Heart right ventricle (tissue), 16 donors: ENCODE results near the gene DYNLT2. TPM values are rescaled to one million over a fixed set of nuclear protein-coding genes. Genes with fewer than 3 reads are reported as not detected.
"Not testable (repeated sequence)": the region's sequence is repeated elsewhere in the genome, so short reads cannot be mapped to it uniquely, and the experiment has no call there.

Experiments
- ATAC-seq, 8 donors: fragments of 200-7000 bp; cut with Tn5 transposase; one replicate each; pipeline ENCODE4 v1.9.1; 2020; ENCODE audit warnings: mild to moderate bottlenecking in 8 of 8, moderate library complexity in 8 of 8, moderate number of reproducible peaks in 1 of 8
- DNase-seq, 2 donors: peaks; one replicate each; pipeline ENCODE4 v3.0.0-alpha.2; 2020
- H3K27ac ChIP-seq, 10 donors: fragments of 200-600 bp; sonication (generic) in 2 of 10; one replicate each; pipeline versions ENCODE4 v1.5.0 to v1.8.0; 2020 to 2022; ENCODE audit warnings: mild to moderate bottlenecking in 3 of 10
- H3K27me3 ChIP-seq, 7 donors: fragments of 200-600 bp; one replicate each; pipeline ENCODE4 v1.8.0; 2021 to 2022; ENCODE audit warnings: mild to moderate bottlenecking in 2 of 7
- H3K36me3 ChIP-seq, 9 donors: fragments of 200-600 bp; sonication (generic) in 1 of 9; one replicate each; pipeline versions ENCODE4 v1.5.0 to v1.8.0; 2020 to 2022; ENCODE audit warnings: mild to moderate bottlenecking in 2 of 9
- H3K4me1 ChIP-seq, 9 donors: fragments of 200-600 bp; sonication (generic) in 1 of 9; one replicate each; pipeline versions ENCODE4 v1.5.0 to v1.8.0; 2020 to 2022; ENCODE audit warnings: mild to moderate bottlenecking in 4 of 9
- H3K4me3 ChIP-seq, 10 donors: fragments of 200-600 bp; sonication (generic) in 2 of 10; one replicate each; pipeline versions ENCODE4 v1.5.0 to v1.8.0; 2020 to 2022; ENCODE audit warnings: mild to moderate bottlenecking in 7 of 10, moderate library complexity in 2 of 10
- H3K9me3 ChIP-seq, 11 donors: fragments of 200-600 bp in 10 of 11; sonication (generic) in 2 of 11; one replicate each; pipeline versions ENCODE4 v1.5.0 to v1.8.0; 2013 to 2022; ENCODE audit warnings: mild to moderate bottlenecking in 2 of 11, control low read depth in 1 of 11, moderate library complexity in 1 of 11
- WGBS, 2 donors: extraction: QIAGEN DNeasy Blood & Tissue Kit; methylation state at CpG; one replicate each; pipeline ENCODE4 v1.1.7; 2013; ENCODE audit warnings: inconsistent platforms in 1 of 2; 5-methylcytosine and 5-hydroxymethylcytosine counted together
- intact Hi-C, 10 donors: fragments of 100-400 bp; cut with DNase I; formaldehyde crosslinking; loops; one replicate each; pipeline versions ENCODE4 v1.11.1 to v1.14.2; 2022
- polyA plus RNA-seq, 2 donors: library from polyadenylated mRNA; stranded (reverse); fragments of 200-250 nt; gene quantifications; one replicate each; pipeline ENCODE4 v1.2.3, GENCODE V29; 2013
- total RNA-seq, 10 donors: library from RNA; stranded (reverse); fragmentation: NEBNext Ultra II Directional in 3 of 10; extraction: Animal tissue kit (Norgen Biotek cat#: 25700) in 3 of 10; gene quantifications; one replicate each; pipeline versions ENCODE4 v1.2.1 to v1.2.4, GENCODE V29; 2021 to 2023
- TF ChIP-seq, protein P1 (sequence below), 9 donors: fragments of 200-600 bp; sonication (generic) in 2 of 9; IDR thresholded peaks; one replicate each; pipeline versions ENCODE4 v1.5.0 to v1.8.0; 2021 to 2022; ENCODE audit warnings: antibody characterized with exemption in 9 of 9, mild to moderate bottlenecking in 5 of 9, moderate library complexity in 1 of 9
- donor health status: Arrhythmogenic right ventricular cardiomyopathy.
- donor health status: ischemic (EF 13 %, LVEDD 7.1; RV severe dilation, severe dysfunction).
- donor health status: healthy with polysubstance abuse.
- donor health status: DM: no; HTN: yes; CAD: no.
- donor health status: DM: no; HTN: no; CAD: no.
- donor health status: ischemic (EF 25% LVEDD 6.9; RV normal size, moderate dysfunction).
- donor health status: ischemic (EF 25% LVEDD 5.7; RV mildly dilated, moderate dysfunction).
- donor health status: healthy.
- donor health status: DM: yes; HTN: yes; CAD: no.
- donor health status: Ischemic cardiomyopathy.
- donor health status: ischemic (EF 35%, LVEDD 5.7; RV mildly dilated, moderate dysfunction).
- donor health status: nonischemic (EF 11% LVEDD 7.7; RV severe dilation, severe dysfunction).
- donor health status: DM: yes; HTN: yes; CAD: no.
- donor health status: PGD.
- donor health status: ischemic (EF 29% LVEDD 5.4; RV normal size, mild dysfunction).
- donor health status: nonischemic (EF 23%, LVEDD 6.1; RV moderate dilation, normal function).

The DYNLT2 gene
- total and polyA plus RNA-seq, 12 donors: 0.19 to 3.4 (median 0.66) TPM

DNA sequence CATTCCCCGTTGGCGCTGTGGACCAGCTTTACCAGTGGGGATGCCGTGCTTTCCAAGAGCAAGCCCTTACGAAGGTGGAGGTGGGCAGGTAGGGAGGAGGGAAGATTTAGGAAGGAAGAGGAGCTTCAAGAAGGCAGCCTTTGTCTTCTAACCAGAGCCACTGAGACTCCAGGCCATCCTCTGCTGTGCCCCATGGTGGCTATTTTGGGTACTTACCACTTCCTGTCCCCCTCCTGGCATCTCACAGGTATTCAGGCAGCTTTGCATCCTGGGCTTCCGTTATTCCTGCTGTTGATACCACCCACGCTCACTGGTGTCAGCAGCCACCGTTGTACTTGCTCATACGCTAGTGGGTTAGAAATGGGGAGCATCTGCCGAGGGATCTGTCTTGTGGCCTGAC, 23.0 kb upstream of the DYNLT2 start:
- H3K9me3 ChIP-seq: no peaks in the 10 kb centered on the region
- H3K27me3 ChIP-seq: no peaks in the 10 kb centered on the region
- TF ChIP-seq, protein P1, sequence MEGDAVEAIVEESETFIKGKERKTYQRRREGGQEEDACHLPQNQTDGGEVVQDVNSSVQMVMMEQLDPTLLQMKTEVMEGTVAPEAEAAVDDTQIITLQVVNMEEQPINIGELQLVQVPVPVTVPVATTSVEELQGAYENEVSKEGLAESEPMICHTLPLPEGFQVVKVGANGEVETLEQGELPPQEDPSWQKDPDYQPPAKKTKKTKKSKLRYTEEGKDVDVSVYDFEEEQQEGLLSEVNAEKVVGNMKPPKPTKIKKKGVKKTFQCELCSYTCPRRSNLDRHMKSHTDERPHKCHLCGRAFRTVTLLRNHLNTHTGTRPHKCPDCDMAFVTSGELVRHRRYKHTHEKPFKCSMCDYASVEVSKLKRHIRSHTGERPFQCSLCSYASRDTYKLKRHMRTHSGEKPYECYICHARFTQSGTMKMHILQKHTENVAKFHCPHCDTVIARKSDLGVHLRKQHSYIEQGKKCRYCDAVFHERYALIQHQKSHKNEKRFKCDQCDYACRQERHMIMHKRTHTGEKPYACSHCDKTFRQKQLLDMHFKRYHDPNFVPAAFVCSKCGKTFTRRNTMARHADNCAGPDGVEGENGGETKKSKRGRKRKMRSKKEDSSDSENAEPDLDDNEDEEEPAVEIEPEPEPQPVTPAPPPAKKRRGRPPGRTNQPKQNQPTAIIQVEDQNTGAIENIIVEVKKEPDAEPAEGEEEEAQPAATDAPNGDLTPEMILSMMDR (IDR thresholded peaks at IDR 0.05): no peak
- peaks cover 0 to 97% (median 18%) of the 10 kb centered on the region in 9 donors for H3K36me3 ChIP-seq
- no peak overlapping the region for H3K4me3 ChIP-seq
- H3K4me1 ChIP-seq: no peaks in the 10 kb centered on the region
- 88 to 92% methylated on average over 9 of the region's 9 CpGs for WGBS, 2 donors
- intact Hi-C loops: no loop called here
- no peak for DNase-seq
- H3K27ac ChIP-seq: no peak overlapping the region
- no peak for ATAC-seq

DNA sequence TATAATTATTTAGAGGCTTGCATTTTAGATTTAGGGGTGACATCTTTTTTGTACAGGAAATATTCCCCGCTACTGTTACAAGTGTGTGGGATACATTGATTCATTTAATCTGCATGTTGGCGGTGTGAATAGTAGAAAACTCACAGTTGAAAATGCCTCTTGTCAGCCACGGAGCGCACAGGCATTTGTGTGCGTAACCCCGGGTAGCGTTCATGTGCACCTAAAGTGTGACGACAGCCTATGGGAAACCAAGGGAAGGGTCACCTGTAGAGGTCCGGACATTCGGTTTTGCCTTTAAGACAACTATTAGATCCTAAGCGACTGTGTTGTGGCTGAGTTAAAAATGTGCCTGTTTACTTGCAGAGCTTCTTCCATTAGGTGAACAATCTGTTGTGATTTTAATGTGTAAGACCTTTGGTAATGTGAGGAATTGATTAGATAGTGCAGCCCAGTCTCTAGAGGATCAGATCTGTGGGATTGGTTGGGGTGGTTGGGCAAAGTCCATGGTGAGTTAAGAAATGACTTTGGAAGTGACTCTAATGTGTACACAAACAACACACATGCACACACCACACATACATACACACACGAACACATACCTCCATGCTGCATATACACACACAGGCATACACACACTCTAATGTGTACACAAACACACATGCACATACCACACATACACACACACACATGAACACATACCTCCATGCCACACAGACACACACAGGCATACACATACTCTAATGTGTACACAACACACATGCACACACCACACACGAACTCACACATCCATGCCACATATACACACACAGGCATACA, 15.8 kb upstream of the DYNLT2 start:
- intact Hi-C loops: no loop called here
- H3K4me1 ChIP-seq: peaks cover 0 to 6% (median 0%) of the 10 kb centered on the region in 9 donors
- peaks cover 0 to 100% (median 29%) of the 10 kb centered on the region in 9 donors for H3K36me3 ChIP-seq
- no peaks in the 10 kb centered on the region for H3K9me3 ChIP-seq
- 95 to 97% methylated on average over 13 of the region's 13 CpGs for WGBS, 2 donors
- DNase-seq (no peak), ATAC-seq (no peak)
- no peaks in the 10 kb centered on the region for H3K27me3 ChIP-seq
- TF ChIP-seq, protein P1 (IDR thresholded peaks at IDR 0.05): no peak
- no peak overlapping the region for H3K4me3 ChIP-seq
- no peak overlapping the region for H3K27ac ChIP-seq

DNA sequence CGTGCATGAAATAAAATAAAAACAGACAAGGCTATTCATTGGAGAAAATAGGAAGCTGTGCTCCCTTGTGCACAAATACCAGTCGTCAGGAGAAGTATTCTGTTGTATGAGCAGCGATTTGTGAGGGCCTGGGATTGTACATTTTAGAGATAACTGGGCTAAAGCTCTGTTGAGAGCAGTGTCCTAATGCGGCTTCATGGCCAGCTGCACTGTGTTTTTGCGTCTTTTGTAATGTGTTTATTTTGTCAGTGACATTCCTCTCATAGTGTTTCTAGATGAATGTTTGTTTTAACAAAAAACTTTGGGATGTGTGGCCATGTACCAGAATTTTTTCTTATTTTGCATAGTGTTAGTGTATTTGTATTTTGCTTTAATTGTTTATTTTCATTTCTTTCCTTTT, 14.9 kb upstream of the DYNLT2 start:
- Histone ChIP-seq H3K27me3 (no peaks in the 10 kb centered on the region), H3K36me3 (peaks cover 0 to 100% (median 31%) of the 10 kb centered on the region in 9 donors), H3K4me3 (no peak overlapping the region), H3K27ac (no peak overlapping the region), H3K4me1 (peaks cover 0 to 6% (median 0%) of the 10 kb centered on the region in 9 donors), H3K9me3 (no peaks in the 10 kb centered on the region)
- TF ChIP-seq, protein P1 (IDR thresholded peaks at IDR 0.05): no peak
- DNase-seq (no peak), ATAC-seq (no peak)
- 92% methylated on average over 5 of the region's 5 CpGs for WGBS, 2 donors
- intact Hi-C loops: no loop called here

DNA sequence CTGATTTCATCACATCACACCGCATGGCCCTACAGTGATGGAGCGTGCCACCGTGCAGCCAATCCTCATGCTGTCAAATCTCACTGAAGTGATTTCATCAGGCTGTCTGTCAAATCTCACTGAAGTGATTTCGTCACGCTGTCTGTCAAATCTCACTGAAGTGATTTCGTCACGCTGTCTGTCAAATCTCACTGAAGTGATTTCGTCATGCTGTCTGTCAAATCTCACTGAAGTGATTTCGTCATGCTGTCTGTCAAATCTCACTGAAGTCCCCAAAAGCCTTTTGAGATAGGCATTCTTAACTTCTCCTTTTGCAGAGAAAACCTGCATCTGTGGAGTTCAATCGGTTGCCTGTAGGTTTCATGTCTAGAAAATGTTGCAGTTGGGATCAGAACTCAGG, 14.4 kb upstream of the DYNLT2 start:
- 90 to 95% methylated on average over 5 to 10 of the region's 10 CpGs for WGBS, 2 donors
- not testable (repeated sequence) for H3K27me3 ChIP-seq, ATAC-seq

DNA sequence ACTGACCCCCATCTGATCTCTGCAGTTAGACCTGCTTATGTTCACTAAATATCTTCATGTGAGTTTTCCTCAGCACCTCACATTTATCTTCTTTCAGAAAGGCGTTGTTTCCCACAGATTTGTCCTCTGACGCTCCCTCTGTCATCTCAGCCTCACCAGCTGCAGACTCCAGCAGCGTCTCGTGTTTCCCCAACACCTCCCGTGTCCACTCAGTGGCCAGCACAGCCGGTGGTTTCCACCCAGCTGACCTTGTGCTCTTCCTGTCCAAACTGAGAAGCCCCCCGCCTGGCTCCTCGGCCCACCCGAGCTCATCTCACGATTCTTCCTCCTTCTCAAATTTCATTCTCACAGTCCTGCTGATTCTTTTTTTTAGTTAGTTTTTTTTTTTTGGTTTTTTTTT, 12.5 kb upstream of the DYNLT2 start:
- TF ChIP-seq, protein P1 (IDR thresholded peaks at IDR 0.05): no peak
- 79% methylated on average over 10 of the region's 10 CpGs for WGBS, 2 donors
- no peak for DNase-seq
- no peak for ATAC-seq
- Histone ChIP-seq H3K4me3 (no peak overlapping the region), H3K27me3 (no peaks in the 10 kb centered on the region), H3K9me3 (no peaks in the 10 kb centered on the region), H3K36me3 (peaks cover 0 to 100% (median 51%) of the 10 kb centered on the region in 9 donors), H3K27ac (no peak overlapping the region), H3K4me1 (peaks cover 0 to 6% (median 0%) of the 10 kb centered on the region in 9 donors)
- intact Hi-C loops: no loop called here

More for the DNA sequence above, 14.4 kb upstream of the DYNLT2 start:
- H3K9me3 ChIP-seq, H3K4me1 ChIP-seq, H3K4me3 ChIP-seq, H3K27ac ChIP-seq, DNase-seq, intact Hi-C loops: not testable (repeated sequence)
- peaks cover 0 to 100% (median 35%) of the 10 kb centered on the region in 9 donors for H3K36me3 ChIP-seq
